ENCODE data around the gene ZNF480.
"Not testable (repeated sequence)": the region's sequence is repeated elsewhere in the genome, so short reads cannot be mapped to it uniquely, and the experiment has no call there.

The ZNF480 gene

GRCh38 chr19:52339022-52339421 lies 42.1 kb downstream of the ZNF480 start:
- not testable (repeated sequence) for DNase-seq

- peak; percentile 84 for DNase-seq
Measured at GRCh38 chr19:52343548-52343947, 46.6 kb downstream of the ZNF480 start.

GRCh38 chr19:52345162-52345561 lies 48.2 kb downstream of the ZNF480 start:
- DNase-seq, result no peak

- DNase-seq, result peak; percentile 15
Measured at GRCh38 chr19:52351512-52351911, 54.5 kb downstream of the ZNF480 start.

- DNase-seq, result no peak
Measured at GRCh38 chr19:52366414-52366824, 69.5 kb downstream of the ZNF480 start.

GRCh38 chr19:52369559-52370340 lies 72.8 kb downstream of the ZNF480 start, which contains the start of gene ZNF880:
Gene ZNF880, plus strand, starts transcription at chr19:52369923. Its CDS starts 43 bp downstream, at chr19:52369966.
- peak; percentile 96 for DNase-seq

GRCh38 chr19:52370341-52370710 lies 73.4 kb downstream of the ZNF480 start:
- no peak for DNase-seq

Measured in NCI-H82 (cell line).